OCI-LY1 (cell line): ENCODE measurements around the gene PCNX3.

Experiments
- H2AFZ ChIP-seq: fragments of 200-600 bp; sonication (generic), shearing (Covaris generic); 2 replicates; pipeline ENCODE4 v1.6.0; 2014; ENCODE audit warnings: antibody characterized with exemption, mild to moderate bottlenecking, low read length
- H3F3A ChIP-seq: fragments of 200-600 bp; sonication (generic), shearing (Covaris generic); 2 replicates; pipeline ENCODE4 v1.6.0; 2014; ENCODE audit warnings: mild to moderate bottlenecking, antibody characterized with exemption, low read length, moderate library complexity; ENCODE audit not compliant: insufficient read depth
- H3K27ac ChIP-seq: fragments of 200-600 bp; sonication (generic); 2 replicates; pipeline ENCODE4 v1.5.1; 2014; ENCODE audit warnings: low read length, mixed run types, mild to moderate bottlenecking, low read depth; ENCODE audit not compliant: poor library complexity, severe bottlenecking
- H3K27me3 ChIP-seq: fragments of 200-600 bp; sonication (generic); 2 replicates; pipeline ENCODE4 v1.6.0; 2014; ENCODE audit warnings: antibody characterized with exemption, mild to moderate bottlenecking, low read length, moderate library complexity; ENCODE audit not compliant: insufficient read depth
- H3K36me3 ChIP-seq: fragments of 200-600 bp; sonication (generic); 2 replicates; pipeline ENCODE4 v1.6.1; 2014; ENCODE audit warnings: mild to moderate bottlenecking, antibody characterized with exemption, low read length, moderate library complexity, mixed read lengths; ENCODE audit not compliant: insufficient read depth
- H3K4me1 ChIP-seq: fragments of 200-600 bp; sonication (generic); 2 replicates; pipeline ENCODE4 v1.5.1; 2014; ENCODE audit warnings: mild to moderate bottlenecking, low read length, moderate library complexity; ENCODE audit not compliant: insufficient read depth, severe bottlenecking
- H3K4me2 ChIP-seq: fragments of 200-600 bp; sonication (generic), shearing (Covaris generic); 2 replicates; pipeline ENCODE4 v1.6.1; 2014; ENCODE audit warnings: low read length
- H3K4me3 ChIP-seq: fragments of 200-600 bp; sonication (generic); 2 replicates; pipeline ENCODE4 v1.5.1; 2014; ENCODE audit warnings: low read length, low read depth, mild to moderate bottlenecking, mixed read lengths; ENCODE audit not compliant: poor library complexity, severe bottlenecking
- H3K79me2 ChIP-seq: fragments of 200-600 bp; shearing (Covaris generic); 2 replicates; pipeline ENCODE4 v1.6.1; 2016; ENCODE audit warnings: mixed run types, low read length, mixed read lengths; ENCODE audit not compliant: insufficient read depth
- H3K9ac ChIP-seq: fragments of 200-600 bp; sonication (generic), shearing (Covaris generic); 2 replicates; pipeline ENCODE4 v1.6.1; 2014; ENCODE audit warnings: mild to moderate bottlenecking, low read length, mixed read lengths
- H3K9me2 ChIP-seq: fragments of 200-600 bp; sonication (generic), shearing (Covaris generic); 2 replicates; pipeline ENCODE4 v1.6.1; 2014; ENCODE audit warnings: low read depth, mild to moderate bottlenecking, low read length, mixed read lengths
- H3K9me3 ChIP-seq: fragments of 200-600 bp; shearing (Covaris generic); 2 replicates; pipeline ENCODE4 v1.6.1; 2014; ENCODE audit warnings: low read length, mixed read lengths
- H4K20me1 ChIP-seq: fragments of 200-600 bp; sonication (generic), shearing (Covaris generic); 2 replicates; pipeline ENCODE4 v1.6.0; 2016; ENCODE audit warnings: mild to moderate bottlenecking, low read length; ENCODE audit not compliant: insufficient read depth
- EZH2 ChIP-seq: fragments of 200-600 bp; sonication (generic), shearing (Covaris generic); IDR thresholded peaks from 2 replicates; pipeline ENCODE4 v1.8.0; 2017; ENCODE audit warnings: borderline replicate concordance, mixed run types, mild to moderate bottlenecking, antibody characterized with exemption, low read length, moderate library complexity, mixed read lengths
- TF ChIP-seq, protein P1 (sequence below): fragments of 200-600 bp; sonication (generic), shearing (Covaris generic); IDR thresholded peaks from 2 replicates; pipeline ENCODE4 v1.5.1; 2017; ENCODE audit warnings: mild to moderate bottlenecking, antibody characterized with exemption, low read length, moderate library complexity, mixed read lengths

PCNX3 gene

DNA sequence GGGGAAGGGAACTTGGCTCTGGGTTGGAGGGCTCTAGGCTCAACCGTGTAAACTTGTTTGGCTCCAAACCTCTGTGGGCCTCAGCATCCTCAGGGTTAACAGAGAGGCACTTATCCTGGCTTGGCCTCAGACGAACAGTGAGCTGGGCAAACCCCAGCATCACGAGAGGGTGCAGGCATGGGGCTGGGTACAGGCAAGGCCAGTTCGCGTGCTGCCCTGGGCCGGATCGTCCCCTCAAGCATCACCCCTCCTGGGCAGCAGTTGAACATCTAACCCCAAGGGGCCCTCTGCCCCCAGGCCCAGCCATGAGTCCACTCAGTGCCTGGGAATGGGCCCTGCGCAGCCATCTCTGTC, 37.8 kb upstream of the PCNX3 start:
- H3K9me3 ChIP-seq: no peaks in the 10 kb centered on the region
- H3K4me1 ChIP-seq: peaks cover 33% of the 10 kb centered on the region
- no peak overlapping the region for H3K27ac ChIP-seq
- no peak overlapping the region for H3K4me3 ChIP-seq
- H3K27me3 ChIP-seq: peaks cover 5% of the 10 kb centered on the region
- H3K9me2 ChIP-seq: no peaks in the 10 kb centered on the region
- no peaks in the 10 kb centered on the region; the same call in 1 of the 2 replicates for H3F3A ChIP-seq
- no peak overlapping the region for H2AFZ ChIP-seq
- no peaks in the 10 kb centered on the region for H3K79me2 ChIP-seq
- TF ChIP-seq, protein P1, sequence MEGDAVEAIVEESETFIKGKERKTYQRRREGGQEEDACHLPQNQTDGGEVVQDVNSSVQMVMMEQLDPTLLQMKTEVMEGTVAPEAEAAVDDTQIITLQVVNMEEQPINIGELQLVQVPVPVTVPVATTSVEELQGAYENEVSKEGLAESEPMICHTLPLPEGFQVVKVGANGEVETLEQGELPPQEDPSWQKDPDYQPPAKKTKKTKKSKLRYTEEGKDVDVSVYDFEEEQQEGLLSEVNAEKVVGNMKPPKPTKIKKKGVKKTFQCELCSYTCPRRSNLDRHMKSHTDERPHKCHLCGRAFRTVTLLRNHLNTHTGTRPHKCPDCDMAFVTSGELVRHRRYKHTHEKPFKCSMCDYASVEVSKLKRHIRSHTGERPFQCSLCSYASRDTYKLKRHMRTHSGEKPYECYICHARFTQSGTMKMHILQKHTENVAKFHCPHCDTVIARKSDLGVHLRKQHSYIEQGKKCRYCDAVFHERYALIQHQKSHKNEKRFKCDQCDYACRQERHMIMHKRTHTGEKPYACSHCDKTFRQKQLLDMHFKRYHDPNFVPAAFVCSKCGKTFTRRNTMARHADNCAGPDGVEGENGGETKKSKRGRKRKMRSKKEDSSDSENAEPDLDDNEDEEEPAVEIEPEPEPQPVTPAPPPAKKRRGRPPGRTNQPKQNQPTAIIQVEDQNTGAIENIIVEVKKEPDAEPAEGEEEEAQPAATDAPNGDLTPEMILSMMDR: no peak
- TF ChIP-seq EZH2: no peak
- H3K9ac ChIP-seq: no peak overlapping the region
- no peak overlapping the region for H3K4me2 ChIP-seq
- H3K36me3 ChIP-seq: no peaks in the 10 kb centered on the region; the same call in 1 of the 2 replicates
- H4K20me1 ChIP-seq: no peaks in the 10 kb centered on the region

- Histone ChIP-seq H3K27me3 (peaks cover 5% of the 10 kb centered on the region), H3K79me2 (no peaks in the 10 kb centered on the region), H3K9me2 (no peaks in the 10 kb centered on the region), H3K27ac (no peak overlapping the region), H2AFZ (no peak overlapping the region), H4K20me1 (no peaks in the 10 kb centered on the region), H3K9ac (no peak overlapping the region), H3F3A (no peaks in the 10 kb centered on the region; the same call in 1 of the 2 replicates), H3K36me3 (no peaks in the 10 kb centered on the region; the same call in 1 of the 2 replicates), H3K4me3 (no peak overlapping the region), H3K4me2 (no peak overlapping the region), H3K9me3 (no peaks in the 10 kb centered on the region), H3K4me1 (peaks cover 29% of the 10 kb centered on the region)
- TF ChIP-seq, protein P1: no peak
- no peak for TF ChIP-seq EZH2
Measured at GRCh38 chr11:65578134-65578533, 37.4 kb upstream of the PCNX3 start.

GRCh38 chr11:65578667-65579066, 36.9 kb upstream of the PCNX3 start:
- H3K27ac ChIP-seq: no peak overlapping the region
- no peaks in the 10 kb centered on the region for H3K79me2 ChIP-seq
- H4K20me1 ChIP-seq: no peaks in the 10 kb centered on the region
- H3K4me1 ChIP-seq: peaks cover 24% of the 10 kb centered on the region
- no peaks in the 10 kb centered on the region for H3K9me2 ChIP-seq
- no peaks in the 10 kb centered on the region; the same call in 1 of the 2 replicates for H3F3A ChIP-seq
- no peaks in the 10 kb centered on the region for H3K9me3 ChIP-seq
- H2AFZ ChIP-seq: no peak overlapping the region
- H3K27me3 ChIP-seq: peaks cover 5% of the 10 kb centered on the region
- no peak overlapping the region for H3K4me3 ChIP-seq
- no peaks in the 10 kb centered on the region; the same call in 1 of the 2 replicates for H3K36me3 ChIP-seq
- H3K4me2 ChIP-seq: no peak overlapping the region
- TF ChIP-seq EZH2: no peak
- TF ChIP-seq, protein P1: no peak
- H3K9ac ChIP-seq: no peak overlapping the region
